Measurements from ENCODE around the gene ARHGAP25.
"Not testable (repeated sequence)": the region's sequence is repeated elsewhere in the genome, so short reads cannot be mapped to it uniquely, and the experiment has no call there.

Gene ARHGAP25

DNA sequence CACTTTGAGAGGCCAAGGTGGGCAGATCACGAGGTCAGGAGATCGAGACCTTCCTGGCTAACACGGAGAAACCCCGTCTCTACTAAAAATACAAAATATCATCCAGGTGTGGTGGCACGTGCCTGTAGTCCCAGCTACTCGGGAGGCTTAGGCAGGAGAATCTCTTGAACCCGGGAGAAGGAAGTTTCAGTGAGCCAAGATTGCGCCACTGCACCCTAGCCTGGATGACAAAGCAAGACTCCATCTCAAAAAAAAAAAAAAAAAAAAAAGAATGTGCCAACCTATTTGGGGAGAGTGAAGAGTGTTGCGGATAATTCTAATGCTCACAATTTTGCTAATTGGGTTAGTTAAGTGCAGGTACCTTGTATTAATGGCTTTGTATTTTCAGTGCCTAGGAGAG, 67.5 kb downstream of the ARHGAP25 start:
- DNase-seq = not testable (repeated sequence)

DNA sequence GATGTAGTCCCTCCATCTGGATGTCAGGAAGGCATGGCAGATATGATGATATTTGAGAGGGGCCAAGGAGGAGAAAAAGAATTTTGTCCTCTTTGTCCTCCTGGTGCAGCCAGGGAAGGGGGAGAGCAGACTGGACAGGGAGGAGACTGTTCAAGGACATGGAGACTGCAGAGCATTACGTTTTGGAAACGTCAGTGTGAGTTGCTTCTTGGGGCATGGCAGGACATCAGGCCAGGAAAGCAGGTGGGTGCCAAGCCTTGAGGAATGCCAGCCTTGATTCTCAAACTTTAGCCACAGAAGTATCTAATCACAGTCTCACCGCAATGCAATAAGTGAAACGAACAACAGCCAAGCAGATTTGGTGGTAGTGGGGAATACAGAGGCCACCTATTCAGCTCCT, 70.4 kb downstream of the ARHGAP25 start:
- DNase-seq = no peak

DNA sequence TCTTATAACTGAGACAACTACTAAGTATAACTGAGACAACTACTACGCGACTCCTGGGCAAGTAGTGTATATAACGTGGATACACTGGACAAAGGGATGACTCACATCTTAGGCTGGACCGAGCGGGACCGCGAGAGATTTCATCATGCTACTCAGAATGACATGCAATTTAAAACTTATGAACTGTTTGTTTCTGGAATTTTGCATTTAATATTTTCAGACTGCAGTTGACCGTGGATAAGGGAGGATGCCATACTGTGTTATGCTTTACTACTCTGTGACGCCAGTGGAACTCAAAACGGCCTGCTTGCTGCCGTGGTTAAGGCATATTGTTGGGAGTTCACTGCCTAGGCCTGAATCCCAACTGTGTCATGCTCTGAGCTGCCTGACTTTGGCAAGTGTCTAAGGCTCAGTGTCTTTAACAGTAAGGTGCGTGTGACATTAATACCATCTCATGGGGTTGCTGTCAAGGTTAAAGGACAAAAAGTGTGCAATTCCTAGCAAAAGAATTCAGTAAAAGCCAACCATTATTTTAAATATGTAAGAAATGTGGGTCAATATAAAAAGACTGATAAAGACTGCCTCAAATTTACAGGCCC, 72.0 kb downstream of the ARHGAP25 start:
- DNase-seq = peak; percentile 38

DNA sequence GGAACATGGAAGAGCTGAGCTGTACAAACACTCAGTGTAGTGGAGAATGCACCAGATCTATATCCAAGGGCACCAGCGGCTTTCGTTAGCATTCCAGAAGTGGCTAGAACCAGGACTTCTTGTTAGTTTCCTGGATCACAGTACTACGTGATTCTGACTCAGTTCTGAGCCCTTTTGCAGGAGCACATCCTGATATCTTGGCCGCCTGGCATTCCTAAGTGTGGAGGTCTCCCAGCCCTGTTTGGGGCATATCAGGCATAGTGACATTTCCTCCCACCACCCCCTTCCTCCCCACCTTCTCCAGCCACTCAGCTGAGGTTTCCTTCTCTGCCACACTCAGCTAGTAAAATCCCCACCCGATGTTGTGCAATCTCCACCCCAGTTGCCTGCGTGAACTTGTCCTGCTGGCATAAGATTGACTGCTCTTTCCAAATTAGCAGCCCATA, 73.2 kb downstream of the ARHGAP25 start:
- DNase-seq = peak; percentile 44

DNA sequence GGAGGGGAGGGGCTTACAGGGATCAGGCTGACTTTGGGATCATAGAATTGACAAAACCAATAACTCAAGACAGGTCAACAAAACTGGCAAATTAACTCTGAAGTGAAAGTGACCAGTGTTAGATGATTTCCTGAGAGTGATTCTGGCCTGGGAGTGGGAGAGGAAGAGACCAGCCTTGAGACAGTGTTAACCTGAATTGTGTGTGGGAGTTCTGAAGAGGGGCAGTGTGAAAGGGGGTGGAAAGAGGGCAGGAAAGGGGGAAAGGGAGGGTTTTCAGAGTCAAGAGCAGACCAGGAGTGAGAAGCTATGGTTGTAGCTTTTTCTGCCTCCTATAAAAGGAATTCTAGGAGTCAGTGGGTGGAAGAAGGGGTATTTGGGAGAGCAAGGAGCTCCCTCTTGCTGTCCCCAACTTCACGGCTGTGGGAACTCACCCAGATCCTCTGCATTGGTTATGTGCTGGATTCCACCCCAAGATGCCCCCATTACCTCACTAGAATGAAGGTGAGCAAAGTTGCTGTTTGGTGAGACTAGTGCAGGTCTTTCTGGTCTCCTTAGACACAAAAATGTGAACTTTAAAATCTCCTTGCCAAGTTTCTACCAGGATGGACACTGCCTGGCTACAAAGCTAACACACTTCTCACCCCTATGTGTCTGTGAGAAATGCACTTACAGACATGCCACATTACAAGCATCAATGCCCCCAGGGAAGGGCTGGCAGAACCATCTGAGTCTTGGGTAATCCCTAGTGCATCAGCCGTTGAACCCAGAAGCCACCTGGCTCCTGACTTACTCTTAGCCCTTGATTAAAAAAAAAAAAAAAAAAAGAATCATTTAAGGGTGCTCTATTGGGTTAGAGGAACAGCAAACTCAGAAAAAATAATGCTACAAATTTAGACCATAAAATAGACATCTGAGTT, 75.0 kb downstream of the ARHGAP25 start:
- peak; percentile 30 for DNase-seq

DNA sequence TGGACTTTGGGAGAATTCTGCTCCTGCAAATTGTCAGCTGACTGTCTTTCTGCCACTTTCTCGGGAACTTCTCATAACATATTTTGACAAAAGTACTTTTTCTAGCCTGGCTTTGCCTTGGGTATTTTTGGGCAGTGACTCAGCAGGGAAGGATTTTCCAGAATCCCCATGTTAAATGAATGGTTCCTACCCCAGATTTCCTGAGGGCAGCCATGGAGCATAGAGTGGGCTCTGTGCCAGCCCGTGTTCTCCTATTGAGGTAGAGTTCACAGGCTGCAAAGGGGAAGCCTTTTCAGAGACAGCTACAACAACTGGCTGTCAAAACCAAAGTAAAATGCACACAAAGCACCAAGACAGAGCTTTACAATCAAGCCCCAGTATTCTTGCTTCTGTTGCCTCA, 76.8 kb downstream of the ARHGAP25 start:
- no peak for DNase-seq

DNA sequence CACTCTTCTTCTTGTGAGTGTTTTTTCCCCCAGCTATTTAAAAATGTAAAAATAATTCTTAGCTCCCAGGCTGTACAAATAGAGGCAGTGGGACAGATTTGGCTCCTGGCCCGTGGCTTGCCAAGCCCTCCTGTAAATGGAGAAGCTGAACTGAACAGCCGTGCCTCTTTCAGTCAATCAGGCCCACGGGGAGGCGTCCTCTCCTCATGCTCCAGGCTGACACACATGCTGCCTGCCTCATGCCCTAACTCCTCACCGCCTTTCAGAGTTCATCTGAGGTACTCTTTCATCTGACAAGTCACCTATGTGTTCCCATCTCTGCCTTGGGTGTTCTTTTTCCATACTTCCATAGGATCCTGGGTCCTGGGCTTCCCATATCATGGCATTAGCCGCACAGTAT, 77.6 kb downstream of the ARHGAP25 start:
- no peak for DNase-seq

DNA sequence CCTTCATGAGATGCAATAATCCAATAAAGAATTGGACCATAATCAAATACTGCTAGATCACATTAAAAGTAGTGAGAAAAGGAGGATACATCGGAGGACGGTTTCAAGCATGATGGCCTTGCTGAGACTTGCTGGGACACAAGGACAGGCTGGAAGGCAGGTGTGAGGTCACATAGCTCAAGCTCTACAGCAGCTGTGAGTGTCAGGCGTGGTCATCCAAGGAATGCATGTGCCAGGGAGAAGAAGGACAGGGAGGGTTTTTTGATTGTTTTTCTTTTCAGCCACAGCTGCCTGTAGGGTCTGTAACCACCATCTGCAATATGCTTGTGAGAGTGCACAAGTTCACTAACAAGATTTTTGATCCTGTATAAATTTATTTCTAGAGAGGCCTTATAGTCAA, 79.0 kb downstream of the ARHGAP25 start:
- DNase-seq = no peak

DNA sequence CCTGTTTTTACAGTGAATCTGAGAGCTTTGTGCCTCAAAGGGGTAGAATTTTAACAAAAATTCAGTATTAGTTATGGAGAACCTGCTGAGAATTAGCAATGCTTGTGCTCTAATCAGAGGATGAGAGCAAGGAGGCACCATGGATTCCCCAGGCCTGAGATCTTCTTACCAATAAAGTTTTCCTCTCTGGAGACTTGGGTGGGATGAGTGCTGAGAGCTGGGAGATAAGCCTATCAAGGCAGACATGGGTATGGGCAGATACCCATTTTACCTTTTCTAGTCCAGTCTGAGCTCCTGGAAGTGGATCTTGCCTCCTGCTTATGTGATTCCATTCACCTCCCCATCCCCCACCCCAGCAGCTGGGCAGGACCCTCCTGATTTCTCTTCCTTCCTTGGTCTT, 82.7 kb downstream of the ARHGAP25 start:
- no peak for DNase-seq

DNA sequence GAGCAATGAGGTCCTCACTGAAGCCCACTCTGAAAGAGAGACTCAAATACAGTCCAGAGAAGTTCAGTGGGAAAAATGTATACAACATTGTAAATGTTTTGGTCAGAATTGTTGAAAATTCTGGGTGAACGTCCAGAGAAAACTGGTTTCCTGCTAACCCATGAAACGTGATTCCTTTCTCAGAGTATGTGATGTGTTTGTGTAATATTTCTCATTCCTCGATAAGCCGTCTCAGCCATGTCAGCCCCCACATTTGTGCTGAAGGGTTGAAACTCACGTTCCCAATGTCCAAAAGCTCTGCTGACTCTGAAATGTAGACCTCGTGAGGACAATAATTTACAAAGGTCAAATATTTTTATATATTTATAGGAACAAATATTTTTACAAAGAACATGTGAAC, 84.9 kb downstream of the ARHGAP25 start:
- no peak for DNase-seq

DNA sequence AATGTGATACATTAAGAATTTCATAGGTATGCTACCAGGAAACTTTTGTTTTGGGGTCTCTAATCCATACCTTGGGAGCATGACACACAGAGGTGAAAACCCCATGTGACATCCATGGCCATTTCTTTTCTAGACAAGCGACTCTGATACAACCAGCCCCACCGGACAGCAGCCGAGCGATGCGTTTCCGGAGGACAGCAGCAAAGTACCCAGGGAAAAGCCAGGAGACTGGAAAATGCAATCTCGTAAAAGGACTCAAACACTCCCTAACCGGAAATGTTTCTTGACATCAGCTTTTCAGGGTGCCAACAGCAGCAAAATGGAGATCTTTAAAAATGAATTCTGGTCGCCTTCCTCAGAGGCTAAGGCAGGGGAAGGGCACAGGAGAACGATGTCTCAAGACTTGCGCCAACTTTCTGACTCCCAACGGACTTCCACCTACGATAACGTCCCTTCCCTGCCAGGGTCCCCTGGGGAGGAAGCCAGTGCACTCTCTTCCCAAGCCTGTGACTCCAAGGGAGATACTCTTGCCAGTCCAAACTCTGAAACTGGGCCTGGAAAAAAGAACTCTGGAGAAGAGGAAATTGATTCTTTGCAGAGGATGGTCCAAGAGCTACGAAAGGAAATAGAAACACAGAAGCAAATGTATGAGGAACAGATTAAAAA, 87.7 kb downstream of the ARHGAP25 start:
- DNase-seq = no peak

DNA sequence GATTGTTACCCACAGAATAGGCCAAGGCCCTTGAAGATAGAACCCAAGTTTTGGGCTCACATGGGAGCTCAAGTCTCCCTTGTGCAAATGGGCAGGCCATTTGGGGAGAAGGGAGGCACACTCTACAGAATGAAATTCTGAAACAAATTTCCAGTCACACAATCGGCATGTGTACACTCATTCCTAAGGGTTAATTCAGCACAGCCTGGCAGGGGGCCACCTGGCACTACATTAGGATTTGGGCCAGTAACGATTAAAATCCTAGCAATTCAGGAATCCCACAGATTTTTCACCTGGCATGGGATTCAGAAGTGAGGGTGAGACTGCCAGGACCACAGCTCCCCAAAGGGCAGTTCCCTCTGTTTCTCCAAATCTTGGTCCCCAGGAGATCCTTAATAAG, 90.2 kb downstream of the ARHGAP25 start:
- no peak for DNase-seq

DNA sequence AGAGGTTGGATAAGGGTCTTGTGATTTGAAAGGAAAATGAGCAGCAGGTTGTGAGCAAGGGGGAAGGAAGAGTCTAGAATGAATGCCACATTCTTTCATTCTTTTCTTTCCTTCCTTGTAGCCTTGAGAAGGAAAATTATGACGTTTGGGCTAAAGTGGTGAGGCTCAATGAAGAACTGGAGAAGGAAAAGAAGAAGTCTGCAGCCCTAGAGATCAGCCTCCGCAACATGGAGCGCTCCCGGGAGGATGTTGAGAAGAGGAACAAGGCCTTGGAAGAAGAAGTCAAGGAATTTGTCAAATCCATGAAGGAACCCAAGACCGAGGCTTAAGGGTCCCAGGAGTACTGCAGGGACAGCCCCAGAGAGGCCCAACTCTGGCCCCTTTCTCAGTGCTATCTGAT, 91.3 kb downstream of the ARHGAP25 start:
- no peak for DNase-seq

DNA sequence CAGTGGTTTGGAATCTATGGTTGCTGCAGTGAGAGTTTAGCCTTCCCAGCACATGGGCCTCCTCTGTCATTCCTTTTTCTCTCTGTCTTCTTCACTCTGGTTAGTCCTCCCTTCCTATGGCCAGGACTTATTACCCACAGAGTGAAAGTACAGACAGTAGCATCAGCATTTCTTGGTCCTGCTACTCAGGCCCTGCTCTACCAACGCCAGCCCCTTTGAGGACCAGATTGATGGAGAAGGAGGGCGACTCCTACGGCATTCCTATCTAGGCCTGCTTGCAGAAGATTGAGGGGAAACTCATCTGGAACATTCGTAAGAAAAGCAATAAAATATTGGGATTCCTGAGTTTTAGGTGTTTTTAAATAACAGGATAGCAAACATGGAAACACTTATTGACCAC, 93.1 kb downstream of the ARHGAP25 start:
- no peak for DNase-seq

DNA sequence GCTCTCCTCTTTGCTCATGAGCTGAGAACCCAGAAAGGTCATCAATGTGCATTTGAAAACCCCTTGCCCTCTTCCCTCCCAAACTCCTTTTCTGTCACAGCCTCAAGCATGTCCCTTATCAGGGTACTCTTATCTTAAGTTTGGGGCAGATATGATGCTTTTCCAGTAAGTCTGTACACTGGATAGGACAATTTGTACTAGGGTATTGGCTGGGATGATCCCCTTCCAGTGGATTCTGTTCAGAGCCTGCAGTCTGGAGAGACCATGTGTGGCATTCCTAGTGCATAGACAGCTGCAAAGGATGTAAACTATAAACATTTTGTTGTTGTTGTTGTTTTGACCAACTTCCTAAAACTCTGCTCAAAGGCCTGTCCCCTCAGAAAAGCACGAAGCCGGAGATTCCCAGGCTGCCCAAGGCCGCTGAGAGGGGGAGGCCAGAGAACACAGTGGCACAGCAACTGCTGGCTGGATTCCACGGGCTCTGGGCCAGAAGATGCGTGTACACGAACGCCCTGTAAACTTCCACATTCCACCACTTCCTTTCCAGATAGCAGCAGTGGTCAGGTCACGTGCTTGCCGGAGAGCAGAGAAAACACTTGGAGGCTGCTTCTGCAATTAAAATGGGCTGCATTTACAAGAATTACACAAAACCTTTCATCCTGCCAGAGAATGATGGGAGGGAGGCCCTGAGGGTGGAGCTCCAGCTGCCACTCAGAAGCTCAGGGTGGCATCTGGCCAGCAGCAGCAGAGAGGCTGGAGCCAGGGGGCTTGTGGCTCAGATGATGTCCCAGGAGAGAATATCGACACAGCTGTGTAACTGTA, 94.5 kb downstream of the ARHGAP25 start:
- DNase-seq = peak; percentile 82

DNA sequence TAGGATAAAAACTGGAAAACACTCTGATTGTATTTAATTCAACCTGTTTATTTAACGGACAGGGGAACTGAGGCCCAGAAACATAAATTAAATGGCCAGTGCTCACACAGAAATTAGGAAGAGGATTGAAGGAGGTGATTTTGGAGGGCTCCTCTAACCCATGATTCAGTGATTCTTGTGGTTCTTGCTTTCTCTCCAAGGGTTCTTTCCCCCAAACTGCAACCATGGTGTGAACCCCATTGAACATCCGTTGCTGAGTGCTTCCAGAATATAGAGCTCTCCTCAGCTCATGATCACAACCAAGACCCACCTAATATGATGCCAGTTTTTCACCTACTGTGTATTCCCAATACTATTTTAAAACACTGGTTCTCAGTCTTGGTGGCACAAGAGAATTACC, 95.1 kb downstream of the ARHGAP25 start:
- no peak for DNase-seq

DNA sequence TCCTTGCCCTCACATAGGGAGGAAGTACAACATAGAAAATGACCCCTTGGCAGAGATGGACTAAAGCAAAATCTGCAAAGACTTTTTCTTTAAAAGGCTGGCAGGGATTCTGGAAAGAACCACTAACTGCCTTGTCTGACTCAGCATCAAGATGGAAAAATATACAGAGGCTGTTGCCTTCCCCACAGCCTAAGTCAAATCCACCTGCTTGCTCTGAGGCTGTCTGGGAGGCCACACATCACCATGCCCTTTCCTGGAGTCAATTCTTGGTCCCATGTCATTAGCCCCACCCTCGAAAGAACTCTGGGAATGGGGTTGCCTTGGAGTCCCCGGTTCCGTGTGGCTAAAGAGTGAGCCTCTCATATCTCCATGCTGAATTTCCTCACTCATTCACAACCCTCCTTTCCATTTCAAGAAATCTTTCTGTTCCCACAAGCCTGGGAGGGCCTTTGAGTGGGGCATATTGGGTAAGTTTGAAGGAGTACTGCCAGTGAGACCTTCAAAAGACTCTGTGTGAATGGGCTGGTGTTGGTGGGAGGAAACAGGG, 97.1 kb downstream of the ARHGAP25 start:
- DNase-seq = no peak

DNA sequence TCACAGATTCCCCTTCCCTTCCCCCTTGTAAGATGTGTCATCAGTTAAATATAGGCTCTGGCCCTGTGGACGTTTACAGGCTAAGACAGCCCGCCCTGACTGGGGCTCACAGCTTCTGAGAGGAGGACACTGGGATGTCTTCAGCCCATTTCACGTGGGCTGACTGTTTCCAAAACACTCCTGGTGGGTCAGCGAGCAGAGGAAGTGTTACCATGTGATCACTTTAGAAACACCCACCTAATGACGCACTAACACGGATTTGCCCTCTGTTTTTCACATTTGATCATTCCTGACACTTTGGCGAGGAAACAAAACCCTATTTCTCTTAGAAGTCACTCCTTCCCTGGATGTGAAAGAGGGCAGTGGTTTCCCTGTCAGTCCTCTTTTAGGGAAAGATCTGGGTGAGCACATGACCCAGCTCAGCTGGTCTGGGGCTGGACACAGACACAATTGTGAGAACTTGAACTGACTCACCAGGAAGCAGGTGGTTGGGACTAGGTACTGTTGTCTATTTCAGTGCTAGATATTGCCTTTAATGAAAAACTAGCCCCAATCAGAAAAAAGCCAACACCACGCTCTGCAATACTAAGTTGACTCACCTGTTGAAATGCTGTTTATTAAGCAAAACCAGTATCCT, 97.7 kb downstream of the ARHGAP25 start:
- peak; percentile 80 for DNase-seq

DNA sequence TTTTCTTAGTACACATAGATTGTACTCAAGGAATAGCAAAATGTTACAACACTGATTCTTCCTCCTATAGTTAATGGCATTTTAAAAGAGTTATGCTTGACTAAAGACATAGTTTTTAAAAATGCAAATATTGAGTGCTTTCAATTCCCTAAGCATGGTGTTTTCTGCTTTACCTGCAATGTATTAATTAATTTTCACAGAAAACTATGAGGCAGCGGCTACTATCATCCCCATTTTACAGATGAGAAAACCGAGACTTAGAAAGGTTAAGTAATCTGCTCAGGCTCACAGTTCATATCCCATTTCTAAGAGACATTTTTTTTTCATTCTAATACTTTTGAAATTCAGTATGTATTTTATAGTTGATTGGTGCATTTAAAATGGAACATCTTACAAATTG, 98.6 kb downstream of the ARHGAP25 start:
- no peak for DNase-seq

DNA sequence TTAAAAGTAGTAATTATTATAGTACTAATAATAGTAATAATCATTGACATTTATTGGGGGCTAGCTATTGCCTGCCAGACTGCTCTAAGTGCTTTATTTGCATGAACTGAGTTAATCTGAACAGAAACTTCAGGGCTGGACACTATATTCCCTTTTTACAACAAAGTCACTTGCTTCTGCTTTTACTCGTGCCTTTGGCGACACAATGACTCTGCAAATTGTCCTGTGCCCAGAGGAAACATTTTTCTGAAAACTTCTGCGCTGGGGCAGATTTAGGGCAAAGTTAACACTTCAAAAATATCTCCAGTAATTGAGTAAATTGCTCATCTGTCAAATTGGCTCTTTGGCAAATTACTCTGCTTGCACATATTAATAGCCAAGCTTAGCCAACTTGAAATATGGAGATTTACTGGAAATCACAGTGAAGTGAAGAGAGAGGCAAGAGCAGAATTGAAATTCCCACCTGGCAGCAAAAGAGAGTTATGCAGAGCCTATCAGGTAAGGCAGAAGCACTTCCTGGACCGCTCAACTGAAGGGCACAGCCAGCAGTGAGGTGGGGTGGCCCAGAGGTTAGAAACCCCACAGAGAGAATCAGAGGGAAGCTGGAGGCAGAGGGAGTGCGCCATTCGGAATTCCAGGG, 100.2 kb downstream of the ARHGAP25 start:
- DNase-seq = no peak

DNA sequence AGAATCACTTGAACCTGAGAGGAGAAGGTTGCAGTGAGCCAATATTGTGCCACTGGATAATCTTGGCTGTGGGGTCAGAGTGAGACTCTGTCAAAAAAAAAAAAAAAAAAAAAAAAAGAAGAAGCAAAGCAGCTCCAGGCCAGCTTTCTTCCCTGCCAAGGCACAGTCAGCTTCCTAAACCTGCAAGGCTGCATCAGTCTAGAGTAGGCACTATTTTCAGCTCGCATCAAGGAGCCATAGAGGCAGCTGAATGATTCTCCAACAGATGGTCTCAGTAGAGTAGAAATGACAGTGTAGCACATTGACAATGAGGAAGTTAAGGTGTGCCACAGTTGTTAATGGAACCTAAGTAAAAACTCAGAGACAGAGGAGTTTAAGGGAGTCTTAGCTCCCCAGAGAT, 101.0 kb downstream of the ARHGAP25 start:
- no peak for DNase-seq

Data from CD4-positive, alpha-beta T cell treated with Interleukin-15 for 1 hour (primary cell).